HG03045 (cell line): ENCODE results near the gene ZFP36L2.

Experiments used
- ATAC-seq: cut with Tn5 transposase; IDR thresholded peaks from one replicate; pipeline ENCODE4 v1.9.1; 2021; ENCODE audit warnings: mild to moderate bottlenecking, moderate library complexity; ENCODE audit not compliant: unreplicated experiment

Gene ZFP36L2

DNA sequence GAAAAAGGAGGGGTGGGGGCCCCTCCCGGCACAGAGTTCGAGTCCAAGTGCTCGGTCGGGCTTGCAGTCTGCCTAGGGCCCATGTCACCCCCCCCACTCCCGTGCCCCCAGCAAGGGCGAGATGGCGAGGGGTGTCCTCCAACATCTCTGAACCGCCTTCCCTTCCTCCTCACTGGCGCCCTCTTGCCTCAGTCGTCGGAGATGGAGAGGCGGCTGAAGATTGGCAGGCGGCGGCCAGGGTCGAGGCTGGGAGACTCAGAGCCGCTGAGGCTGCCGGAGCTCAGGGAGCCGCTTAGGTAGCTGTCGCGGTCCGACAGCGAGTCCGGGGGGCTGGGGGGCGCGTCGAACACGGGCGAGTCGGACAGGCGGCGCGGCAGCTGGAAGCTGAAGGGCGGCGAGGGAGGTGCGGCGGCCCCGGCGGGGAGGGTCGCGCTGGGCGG is 2.3 kb downstream of the ZFP36L2 start:
- no peak for ATAC-seq

DNA sequence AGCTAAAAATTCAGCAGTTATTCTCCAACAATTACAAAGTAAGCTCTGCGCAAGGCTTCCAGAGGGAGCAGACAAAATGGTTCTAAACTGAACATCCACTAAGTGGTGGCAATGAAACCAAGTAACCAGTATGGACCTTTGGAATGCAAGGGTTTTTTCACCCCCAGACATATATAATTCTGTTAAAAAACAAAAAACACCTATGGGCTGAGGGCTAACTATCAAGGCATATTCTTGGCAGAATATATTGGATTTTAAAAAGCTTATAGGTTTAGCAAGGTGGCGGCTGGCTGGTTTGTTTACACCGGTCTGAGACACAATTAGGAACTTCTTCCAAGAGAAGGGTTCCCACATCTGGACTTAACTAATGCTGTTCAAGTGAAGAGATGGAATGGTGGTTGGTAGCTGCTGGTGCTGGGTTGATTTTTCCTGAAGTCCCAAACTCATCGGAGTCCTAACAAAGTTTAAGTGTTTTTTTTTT is 2.8 kb downstream of the ZFP36L2 start:
- no peak for ATAC-seq

DNA sequence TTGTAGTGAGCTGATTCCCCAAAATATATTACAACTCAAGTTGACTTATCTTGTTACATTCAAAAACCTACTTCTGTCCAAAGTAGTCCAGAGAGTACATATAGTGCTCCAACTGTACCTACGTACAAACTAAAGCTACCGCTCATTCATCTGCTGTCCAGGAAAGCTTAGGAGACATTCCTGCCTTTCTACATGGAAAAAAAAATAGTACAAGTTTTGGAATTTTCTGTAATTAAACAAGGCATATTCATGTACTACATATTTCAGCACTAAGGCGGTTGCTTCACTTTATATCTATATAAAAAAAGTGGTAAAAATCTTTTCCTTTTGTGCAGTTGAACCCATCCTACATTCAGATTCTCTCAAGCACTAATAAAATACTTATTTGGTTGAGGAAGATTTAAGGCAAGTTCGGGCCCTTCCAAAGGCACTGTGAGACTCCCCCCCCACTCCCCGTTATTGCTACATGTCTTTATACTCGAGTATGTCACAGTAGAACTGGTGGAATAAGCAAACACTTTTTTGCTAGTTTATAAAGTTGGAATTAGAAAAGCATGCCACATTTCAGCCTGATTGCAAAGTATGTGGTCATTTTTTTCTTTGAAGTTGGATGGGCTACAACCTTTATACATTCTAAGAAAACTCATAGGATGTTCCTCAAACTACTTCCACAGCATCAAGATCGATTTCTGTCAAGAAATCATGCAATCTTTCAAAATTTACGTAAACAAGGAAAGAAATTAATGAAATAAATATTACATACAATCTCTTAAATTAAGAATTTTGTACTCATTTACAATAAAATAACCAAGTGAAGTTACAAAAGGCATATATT is 3.7 kb downstream of the ZFP36L2 start:
- ATAC-seq, result no peak

DNA sequence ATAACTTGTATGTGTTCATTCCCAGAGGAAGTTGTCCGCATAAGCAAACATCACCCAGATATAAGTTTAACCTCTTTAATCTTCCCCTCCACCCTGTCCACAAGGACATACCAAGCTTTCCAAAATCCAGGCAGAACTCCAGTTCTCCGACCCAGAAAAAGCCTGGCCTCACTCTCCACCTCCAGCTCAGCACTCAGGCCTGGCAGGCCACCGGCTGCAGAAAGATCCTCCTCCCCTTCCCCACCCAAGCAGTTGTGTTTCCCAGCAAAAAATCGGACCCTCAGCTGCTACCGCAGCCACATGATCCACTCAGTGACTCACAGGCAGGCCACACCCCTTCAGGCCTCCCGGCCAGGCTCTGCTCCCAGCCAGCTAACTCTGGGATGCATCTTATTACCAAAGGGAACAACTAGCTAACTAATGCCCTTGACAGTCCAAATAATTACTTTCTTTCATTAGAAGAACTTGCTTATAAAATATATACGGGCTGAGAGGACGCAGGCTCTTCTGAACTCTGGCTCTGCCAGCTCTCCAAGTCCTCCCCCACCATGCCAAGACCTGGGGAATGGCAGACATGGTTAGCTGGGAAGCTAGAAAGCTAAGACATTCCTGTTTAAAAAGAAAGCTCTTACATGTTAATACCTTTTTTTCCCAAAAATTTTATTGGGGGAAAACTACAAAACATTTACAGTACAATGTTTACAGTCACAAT is 4.5 kb downstream of the ZFP36L2 start:
- ATAC-seq, result no peak

DNA sequence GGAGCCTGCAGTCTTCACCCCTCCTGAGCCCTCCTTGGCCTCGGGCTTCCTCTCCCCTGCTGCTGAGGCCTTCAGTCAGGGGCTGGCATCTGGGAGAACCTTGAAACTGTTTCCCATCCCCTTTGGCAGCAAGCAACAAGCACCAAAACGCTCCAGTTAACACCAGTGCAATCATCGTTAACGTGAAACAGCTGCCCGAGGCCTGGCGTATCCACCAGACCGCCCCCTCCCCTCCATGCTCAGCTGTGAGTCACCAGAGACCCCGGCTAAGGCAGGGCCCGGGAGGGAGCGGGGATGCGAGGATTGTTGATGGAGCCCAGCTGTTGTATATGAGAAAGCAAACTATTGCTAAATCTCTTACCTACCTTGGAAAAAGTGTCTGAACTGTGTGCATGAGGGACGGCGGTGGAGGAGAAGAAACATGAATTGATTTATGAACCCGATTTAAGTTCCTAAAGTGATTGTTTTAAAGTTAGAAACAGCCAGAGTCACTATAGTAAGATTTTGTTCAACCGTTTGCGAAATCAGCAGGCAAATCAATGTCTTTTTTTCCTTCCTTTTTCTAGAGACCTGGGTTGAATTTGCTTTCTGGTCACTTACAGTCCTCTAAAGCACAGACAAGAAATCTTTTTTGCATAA is 5.2 kb downstream of the ZFP36L2 start:
- no peak for ATAC-seq

DNA sequence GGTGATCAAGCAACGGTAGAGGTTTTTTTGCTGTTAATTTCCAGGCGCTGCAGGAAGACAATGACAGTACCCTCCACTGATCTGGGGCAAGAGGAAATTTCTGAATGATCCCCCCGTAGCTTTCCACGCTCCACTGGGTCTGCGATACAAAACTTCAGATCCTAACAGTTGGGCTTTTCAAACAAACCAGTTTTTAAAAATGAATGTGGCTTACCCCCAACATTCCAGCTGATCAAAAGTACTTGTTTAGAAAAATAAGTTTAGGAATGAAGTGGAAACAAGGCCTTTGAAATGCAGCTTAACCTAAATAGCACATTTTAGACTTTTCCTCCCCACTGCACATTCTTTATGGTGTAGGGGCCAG is 5.7 kb downstream of the ZFP36L2 start:
- no peak for ATAC-seq

DNA sequence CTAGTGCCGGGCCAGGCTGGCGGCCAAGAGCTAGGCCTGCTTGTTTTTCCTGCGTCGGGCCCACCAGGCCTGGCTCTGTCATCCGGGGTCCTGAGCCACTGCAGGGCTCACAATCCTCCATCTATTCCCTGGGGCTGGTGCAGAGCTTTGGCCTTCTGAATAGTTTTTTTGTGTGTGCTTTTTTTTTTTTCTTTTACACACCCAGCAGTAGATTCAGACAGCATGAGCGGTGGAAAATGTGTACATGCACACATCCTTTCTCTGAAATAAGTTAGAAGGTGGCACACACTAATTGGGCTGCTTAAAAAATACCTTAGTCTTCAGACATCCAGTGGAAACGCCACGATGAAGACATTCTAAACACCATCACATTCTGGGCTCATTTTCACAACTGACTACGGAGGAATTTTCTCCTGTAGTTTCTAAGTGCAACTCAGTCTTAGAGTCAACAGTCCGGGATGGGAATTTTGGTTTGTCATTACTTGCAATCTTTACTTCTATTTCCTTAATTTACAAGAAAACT is 6.1 kb downstream of the ZFP36L2 start:
- no peak for ATAC-seq

DNA sequence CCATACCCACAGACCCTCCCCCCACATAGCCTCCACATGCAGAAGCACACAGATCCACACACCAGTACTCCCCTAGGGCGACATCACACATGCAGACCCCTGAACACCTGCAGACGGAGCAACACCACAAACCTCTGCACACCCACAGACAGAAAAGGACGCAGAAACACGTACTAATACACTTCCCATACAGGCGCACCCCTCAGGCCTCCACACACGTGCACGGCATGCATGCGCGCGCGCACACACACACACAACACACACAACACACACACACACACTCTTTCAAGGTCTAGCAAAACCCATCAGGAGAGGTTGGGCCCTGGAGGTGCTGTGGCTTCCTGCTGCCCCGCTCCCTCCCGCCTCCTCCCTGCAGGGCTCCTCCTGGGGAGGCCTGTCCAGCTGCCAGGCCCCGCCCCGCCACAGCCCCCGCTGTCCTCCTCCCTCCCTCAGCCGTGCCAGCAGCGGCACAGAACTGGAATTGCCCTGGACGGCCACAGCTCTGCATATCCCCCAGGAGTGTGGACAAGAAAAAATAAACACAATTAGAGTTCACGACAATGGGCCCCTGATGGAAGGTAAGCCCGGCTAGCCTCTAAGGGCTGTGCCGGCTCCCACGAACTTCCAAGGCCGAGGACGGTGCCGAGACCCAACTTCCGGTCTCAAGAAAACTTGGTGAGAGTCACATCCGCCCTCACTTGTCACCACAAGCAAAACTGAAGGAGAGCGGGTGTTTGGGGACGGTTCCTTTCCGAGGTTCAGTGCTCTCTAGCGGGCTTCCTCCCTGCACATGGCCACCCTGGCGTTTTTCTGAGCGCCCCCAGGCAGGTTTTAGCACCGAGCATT is 6.8 kb downstream of the ZFP36L2 start:
- ATAC-seq, result peak; percentile 52

DNA sequence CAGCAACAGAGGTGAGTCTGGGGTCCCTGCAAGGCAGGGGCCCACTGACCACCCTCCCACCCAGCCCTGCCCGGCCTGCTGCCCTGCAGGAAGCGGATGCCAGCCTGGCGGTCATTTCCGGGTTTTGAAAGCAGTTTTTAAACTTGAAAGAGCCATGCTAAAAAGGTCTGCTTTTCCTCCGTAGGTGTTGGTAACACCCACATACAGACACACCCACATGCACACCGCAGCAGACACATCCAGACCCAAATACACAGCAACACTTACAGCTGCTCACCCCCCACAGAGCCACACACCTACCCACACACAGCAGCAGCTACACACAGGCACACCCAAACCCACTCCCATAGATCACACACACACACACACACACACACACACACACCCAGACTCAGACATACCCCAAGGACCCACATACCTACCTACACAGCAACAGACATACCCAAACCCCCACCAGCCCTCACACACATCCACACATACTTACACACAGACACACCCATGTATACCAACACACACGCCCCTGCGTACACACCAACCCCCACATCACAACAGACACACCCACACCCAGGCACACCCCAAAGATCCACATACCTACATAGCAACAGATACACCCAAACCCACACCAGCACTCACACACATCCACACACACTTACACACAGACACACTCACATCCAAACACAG is 7.6 kb downstream of the ZFP36L2 start:
- ATAC-seq, result no peak

DNA sequence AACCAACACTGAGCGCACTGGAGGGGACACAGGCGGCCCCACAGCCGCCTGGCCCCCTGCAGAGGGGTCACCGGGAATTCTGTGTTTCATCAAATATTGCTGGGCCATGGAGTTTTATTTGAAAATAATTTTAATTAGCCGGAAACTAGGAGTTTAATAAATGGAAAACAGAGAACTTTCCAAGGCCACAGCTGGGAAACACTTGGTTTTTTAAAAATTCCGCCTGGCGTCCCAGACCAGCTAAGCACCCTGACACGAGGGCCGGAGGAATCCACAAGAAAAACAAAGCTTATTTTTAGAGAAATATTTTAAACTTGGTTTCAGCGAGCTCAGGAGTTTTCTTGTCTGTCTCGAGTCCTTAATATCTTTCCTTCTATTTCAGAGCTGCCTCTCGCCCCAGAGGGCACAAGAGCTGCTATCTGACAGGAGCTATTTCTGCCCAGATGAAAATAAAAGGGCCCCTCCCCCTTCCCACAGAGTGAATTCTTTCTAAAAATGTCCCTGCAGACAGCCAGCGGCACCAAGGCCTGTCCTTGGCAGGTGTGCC is 8.2 kb downstream of the ZFP36L2 start:
- ATAC-seq, result no peak

DNA sequence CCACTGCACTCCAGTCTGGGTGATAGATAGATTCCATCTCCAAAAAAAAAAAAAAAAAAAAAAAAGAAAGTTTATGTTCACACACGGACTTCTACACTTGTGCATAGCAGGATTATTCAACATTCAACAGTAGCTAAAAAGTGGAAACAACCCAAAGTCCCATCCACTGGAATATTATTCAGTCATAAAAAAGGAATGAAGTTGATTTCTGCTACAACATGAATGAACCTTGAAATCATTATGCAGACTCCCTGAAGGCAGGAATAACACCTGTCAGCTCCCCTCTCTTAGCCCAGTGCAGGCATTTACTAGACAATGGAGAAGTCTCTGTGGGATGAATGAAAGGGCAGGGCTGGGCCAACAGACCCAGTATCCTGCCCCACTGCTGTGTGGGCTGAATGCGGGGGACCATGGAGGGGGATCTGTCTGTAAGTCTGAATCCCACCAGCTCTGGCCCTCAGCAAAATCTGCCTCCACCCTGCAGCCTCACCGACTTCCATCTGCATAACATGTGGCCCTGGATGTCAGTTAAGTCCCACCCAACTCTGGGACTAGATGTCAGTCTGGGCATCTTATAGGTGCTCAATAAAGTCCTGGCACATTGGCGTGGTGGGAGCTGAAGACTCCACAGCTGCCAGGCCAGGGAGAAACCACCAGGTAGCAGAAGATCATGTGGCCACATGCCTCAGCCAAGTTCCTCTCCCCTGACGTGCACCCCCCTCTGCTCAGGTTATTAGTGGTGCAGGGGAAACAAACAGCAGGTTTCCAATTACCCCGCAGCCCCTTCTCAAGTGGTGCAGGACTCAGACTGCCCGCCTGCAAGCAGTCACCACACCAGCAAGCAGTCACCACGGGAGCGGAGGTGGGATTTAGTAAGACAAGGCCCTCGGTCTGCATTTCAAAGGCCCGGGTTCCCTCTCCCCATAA is 8.9 kb downstream of the ZFP36L2 start:
- no peak for ATAC-seq

DNA sequence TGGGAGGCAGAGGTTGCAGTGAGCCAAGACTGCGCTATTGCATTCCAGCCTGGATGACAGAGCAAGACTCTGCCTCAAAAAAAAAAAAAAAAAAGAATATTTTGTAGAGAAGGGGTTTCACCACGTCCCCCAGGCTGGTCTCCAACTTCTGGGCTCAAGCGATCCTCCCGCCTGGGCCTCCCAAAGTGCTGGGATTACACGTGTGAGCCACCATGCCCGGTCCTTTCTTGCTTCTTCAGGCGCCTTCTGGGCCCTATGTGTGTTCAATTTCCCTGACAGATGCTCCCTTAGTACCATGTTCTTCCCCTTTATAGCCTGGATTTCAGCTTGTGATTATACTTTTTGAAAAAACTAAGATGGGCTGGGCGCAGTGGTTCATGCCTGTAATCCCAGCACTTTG is 9.8 kb downstream of the ZFP36L2 start:
- no peak for ATAC-seq

DNA sequence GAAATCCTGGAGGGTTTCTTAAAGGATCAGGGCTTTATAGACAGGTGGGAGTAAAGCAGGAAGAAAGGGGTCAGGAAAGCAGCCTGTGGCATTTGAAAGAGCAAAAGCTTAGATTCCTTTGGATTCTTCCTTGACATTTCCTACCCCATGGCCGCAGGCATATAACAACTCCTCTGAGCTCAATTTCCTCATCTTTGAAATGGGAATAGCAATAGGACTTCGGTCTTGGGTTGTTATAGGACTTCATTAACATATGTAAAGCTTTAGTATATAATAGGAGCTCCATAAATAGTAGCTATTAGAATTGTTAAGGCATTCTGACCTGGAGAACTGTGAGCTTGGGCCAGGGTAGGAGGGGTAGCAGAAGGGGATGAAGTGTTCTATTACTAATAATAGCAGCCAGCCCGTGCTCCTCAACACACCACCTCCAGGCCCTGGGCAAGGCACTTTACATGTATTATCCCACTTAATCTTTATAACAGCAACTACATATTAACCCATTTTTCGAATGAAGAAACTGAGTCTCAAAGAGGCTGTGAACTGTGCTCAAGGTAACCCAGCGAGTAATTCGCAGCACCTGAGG is 10.6 kb downstream of the ZFP36L2 start:
- no peak for ATAC-seq

DNA sequence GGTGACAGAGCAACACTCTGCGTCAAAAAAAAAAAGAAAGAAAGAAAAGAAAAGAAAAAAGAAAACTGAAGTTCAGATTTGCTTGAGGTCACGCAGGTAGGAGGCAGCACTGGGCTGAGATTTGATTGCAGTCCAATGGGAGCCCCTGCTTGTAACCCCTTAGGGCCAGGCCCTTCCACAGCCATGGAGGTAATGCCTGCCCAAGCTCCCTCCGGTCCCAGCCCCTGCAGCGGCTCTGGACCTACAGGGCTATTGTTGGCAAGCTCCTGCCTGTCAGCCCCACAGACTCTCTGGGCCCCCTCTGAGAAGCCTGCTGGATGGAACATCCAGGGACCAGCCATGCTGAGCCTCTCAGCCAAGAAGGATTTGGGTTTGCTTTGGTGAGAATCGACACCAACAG is 12.2 kb downstream of the ZFP36L2 start:
- no peak for ATAC-seq

DNA sequence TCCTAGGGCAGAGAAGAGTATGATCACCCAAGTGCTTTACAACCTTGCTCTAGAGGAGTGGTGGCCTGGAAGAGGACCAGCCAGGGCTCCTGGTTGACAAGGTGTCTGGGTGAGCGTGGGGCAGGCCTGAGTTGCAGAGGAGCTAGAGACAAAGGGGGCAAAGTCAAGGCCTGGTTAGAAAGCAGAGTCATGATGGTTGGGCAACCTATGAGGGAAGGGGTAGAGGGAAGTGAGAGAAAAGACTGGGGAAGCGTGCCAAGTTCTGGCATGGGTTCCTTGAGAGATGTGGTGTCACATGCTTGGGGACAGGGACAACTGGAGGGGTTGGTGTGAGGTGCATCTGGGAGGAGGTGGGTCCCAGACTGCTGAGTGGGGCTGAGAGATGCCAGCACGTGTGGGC is 13.5 kb downstream of the ZFP36L2 start:
- no peak for ATAC-seq

DNA sequence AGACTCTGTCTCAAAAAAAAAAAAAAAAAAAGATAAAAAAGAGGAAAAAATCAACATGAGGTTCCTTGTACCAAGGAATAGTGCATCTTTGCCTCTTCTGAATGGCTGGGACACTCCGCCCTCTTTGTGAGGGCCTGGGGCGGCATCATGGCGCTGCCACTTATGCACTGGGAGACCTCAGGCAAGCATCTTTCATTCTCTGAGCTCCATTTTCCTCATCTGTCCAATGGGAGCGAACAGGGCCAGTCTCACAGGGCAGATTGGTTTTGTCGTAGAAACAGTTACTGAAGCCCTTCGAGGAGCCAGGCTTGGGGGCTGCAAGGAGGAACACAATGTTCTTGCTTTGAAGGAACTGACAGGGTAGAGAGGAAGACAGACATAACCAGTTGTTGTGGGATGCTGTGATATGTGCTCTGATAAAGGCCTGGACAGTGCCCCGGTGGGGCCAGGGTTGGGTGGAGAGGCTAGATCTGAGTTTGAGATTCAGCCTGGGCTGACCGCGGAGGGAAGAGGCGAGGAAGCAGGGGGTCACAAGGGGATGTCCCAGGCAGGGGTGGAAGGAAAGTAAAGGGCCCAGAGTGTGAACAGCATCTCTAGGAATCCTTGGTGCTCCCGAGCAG is 14.1 kb downstream of the ZFP36L2 start:
- ATAC-seq, result no peak

DNA sequence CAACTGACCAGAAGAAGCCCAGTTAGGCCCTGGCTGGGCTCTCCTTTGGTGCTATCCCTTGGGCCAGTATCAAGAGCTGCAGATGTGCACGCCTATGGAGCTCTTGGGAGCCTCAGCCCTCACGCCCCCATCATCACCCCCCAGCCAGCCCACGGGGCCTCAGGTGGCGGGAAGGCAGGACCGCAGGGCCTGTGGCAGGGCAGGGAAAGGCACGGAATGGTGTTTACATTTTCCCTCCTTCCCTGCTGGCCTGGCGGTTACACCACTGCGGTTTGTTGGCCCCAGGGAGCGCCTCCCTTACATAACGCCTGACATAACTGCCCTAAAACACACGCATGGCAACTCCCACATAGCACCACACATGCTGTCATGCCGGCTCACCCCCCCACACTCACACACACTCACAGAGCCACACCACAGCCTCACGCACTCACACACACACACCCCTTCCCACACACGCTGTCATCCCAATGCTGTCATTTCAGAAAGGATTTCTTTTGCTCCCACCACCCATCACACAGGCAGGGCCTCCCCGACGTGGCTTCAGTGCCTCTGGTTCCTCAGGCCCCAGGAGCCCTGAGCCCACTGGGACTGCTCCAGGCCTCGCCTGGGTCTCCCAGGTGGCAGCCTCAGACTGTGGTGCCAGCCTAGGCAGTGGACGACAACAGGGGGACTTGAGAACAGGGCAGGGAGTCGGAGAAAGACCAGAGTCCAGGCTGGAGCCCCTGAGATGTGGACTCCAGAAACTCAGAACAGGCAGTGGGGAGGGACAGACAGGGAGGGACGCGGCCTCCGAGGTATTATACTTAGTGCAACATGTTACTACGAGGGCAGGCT is 15.7 kb downstream of the ZFP36L2 start:
- no peak for ATAC-seq
